Left kidney (tissue), 2 donors: ENCODE results near the gene GRM5. TPM values are rescaled to one million over a fixed set of nuclear protein-coding genes. Genes with fewer than 3 reads are reported as not detected.

Experiments used
- DNase-seq: peaks from one replicate; pipeline ENCODE4 v3.0.0-alpha.2; 2013
- polyA plus RNA-seq: library from polyadenylated mRNA; unstranded; fragments of 120-200 nt; gene quantifications from one replicate; pipeline ENCODE4 v1.2.1, GENCODE V29; 2013; ENCODE audit not compliant: insufficient read length

Gene GRM5
- polyA plus RNA-seq, 1 donor = 0.13 TPM

DNA sequence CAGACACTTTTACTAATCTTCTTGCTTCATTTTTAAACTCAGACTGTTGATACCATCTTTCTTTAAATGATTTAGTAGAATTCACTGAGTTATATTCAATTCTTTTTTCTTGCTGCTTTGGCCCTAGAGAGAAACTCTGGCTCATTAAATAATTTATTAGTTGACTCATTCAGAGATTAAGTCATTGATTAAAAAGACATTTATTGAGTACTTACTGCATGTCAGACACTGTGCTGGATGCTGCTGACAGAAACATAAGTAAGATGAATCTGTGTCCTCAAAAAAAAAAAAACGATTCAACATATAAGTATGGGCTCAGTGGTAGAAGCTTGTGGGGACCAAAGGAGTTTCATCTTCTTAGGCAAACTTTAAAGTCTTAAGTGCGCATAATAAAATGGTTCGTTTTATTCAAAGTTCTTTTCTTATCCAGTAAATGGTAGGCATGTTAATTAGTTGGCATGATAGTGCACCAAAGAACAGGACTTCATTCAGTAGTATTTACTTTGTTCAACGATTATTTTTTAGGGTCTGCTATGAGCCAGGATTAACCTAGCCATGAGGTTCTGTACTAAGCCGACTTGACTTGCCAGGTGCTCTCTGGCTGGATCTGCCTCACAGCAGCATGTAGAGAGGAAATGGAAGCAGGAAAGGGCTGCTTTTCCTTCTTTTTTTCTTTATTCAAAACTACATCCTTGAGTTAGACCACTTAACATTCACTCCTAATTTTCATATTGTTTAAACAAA, 447.3 kb downstream of the GRM5 start:
- DNase-seq = no peak

DNA sequence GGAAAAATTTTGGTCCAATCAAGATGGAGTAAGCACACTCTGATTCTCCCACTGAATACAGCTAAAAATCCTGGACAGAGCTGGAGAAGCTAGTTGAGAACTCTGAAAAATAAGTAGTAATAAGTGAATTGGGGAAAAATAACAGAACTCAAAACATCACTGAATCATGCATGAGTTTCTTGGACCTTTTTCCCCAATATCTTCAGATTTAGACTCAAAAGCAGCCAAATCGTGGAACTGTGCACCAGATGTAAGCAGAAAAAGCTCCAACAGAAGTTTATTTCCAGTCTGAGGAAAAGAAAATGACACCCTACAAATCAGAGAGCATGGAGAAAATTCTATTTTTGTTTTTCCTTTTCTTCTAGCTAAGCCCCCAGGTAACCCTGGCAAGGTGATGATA, 448.6 kb downstream of the GRM5 start:
- DNase-seq = no peak

DNA sequence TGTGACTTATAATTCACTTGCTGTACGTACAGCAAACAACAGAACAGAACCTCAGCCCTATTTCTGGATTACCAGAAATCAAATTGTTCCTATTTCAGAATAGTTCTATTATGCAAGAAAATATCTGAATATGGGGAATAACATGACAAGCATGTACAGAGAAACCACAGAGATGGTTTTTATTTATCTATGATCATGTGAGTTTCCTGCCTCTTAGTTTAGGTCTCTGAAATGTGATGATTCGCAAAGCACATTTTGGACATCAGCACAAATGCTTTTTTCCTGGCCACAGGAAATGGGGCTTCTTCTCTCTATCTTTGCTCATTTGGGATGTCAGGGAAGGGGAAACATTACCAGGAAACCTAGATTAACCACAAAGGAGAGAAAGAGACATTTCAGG, 461.5 kb downstream of the GRM5 start:
- DNase-seq = no peak

DNA sequence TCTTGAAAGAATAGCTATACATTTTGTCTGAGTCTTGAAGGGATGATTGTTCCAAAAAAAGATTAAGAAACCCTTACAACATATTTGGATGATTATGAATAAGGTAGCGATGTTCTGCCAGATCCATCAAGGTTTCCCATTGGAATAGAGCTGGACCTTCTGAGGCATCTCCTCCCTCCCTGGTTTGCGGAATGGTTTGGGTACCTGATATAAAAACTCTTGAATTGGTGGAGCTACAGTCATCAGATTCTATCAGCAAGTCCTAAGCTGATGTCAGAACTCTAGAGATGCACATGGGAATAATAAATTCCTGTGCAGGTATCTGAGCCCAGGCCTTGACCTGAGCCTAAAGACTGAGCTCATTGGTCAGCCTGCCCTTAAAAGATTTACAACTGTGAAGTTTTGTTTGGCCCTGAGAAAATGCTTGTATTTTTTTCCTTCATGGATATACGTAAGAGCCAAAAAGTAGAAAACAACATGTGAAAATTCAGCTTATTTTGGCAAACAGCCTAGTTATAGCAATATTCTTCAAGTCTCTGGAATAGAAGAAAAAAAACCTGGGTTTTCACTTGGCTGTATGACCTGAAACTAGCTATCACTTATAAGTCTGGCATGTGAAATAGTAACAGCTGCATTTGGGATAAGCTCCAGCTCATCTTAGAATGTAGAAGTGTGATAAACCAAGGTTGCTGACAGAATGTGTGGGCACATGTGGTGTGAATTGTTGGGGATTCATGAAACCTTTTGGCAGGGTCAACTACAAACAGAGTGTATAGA, 462.5 kb downstream of the GRM5 start:
- DNase-seq = peak; percentile 14

DNA sequence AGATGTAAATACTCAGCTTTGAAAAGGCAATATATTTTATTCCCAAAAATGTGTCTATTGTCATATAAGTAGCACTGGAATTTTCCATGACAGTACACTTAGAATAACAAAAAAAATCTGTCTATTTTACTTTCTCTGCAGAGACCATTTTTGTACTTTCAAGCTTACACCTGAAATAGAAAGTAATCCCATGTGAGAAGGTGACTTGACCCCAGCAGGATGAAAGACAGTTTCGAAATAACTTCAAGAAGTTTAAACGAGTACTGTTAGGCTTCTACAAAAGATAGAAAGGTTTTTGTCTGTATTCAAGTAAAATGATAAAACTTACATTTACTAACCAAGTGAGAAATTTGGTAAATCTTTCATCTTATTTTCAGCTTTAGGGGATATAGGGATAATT, 468.4 kb downstream of the GRM5 start:
- no peak for DNase-seq

DNA sequence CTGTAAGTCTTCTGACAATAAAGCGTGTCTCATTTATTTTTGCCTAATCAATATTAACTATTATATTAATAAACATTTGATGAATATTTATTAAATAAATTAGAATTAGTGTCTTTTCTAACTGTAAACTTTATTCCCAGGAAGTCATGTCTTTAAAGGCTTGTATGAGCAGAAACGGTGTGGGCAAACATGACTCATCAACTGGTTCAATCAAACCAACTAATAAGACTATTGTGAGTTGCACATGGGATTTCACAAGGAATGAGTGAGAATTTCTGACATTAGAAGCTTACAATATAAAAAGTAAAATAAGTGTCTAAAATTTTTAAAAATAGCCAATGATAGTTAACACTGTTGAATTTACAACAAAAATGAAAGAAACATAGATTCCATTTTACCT, 469.0 kb downstream of the GRM5 start:
- DNase-seq = no peak

DNA sequence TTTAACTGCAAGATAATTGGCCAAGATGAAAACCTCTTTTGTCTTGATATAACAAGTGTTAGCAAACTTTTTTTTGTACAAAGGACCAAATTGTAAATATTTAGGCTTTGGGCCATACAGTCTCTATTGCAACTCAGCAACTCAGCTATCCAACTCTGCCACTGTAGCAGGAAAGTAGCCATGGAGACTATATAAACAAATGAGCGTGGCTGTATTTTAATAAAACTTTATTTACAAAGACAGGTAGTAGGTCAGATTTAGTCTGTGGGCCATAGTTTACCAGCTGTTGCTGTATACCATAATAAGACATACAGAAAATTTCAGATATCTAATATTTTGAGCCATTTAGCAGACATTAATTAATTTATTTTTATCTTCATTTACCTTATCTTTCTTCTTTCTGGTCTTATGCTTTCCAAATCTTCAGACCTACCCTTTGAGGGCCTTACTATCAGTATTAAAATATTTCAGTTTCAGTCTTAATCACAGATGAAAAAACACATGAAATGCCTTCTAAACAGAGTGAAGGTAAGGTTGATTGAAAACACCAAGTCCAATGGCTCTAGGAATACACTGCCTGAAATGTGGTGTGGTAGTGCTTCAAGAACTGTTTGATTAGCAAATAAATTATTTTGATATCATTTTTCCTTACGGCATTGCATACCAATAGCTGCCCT, 471.4 kb downstream of the GRM5 start:
- DNase-seq = no peak

DNA sequence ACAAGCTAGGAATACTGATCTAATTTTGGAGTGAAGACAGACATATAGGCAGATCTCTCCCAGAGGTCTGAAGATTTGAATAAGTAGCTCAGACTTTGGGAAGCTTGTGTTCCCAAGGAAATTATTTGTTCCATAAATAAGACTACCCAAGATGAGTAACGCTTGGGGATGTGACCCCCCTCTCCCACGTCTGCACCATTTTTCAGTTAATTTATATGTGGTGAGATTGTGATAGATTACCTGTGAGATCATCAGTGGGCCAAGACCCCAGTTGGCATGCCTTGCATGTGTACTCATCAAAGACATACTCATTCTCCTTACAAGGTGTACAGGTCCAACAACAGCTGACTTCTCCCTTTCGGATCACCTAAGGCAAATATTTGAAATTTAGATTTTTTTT, 475.4 kb downstream of the GRM5 start:
- no peak for DNase-seq

DNA sequence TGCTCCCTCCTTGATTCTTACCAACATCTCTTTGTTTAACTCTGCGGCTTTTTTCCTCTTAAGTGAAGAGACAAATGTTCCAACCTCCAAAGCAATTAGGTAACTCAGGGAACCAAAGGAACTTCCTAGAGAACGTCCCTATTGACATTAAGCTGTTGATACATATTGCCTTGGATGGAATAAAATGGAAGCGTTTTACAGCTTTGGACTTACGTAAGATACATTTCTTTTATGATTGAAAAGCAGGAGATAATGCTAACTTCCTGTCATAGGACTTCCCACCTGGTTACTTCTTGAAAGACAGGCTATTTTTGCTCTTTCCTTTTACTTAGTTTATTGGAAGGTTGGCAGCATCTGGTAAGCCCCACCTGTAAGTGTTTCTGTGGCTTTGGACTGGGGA, 482.5 kb downstream of the GRM5 start:
- DNase-seq = no peak

DNA sequence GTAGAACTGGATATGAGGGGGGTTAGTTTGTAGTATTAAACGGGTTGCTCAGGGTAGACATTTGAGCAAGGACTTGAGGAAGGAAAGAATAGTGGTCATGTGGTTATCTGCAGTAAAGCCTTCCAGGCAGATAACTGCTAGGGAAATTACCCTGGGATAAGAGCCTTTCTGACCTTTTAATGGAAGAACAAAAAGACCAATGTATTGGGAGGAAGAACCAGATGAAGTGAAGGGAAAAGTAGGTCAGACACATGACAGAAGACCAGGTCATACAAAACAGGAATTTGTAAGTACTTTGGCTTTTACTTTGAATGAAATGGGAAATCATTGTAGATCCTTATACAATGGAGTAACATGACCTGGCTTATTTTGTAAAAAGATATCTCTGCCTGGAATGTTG, 486.3 kb downstream of the GRM5 start:
- DNase-seq = no peak

DNA sequence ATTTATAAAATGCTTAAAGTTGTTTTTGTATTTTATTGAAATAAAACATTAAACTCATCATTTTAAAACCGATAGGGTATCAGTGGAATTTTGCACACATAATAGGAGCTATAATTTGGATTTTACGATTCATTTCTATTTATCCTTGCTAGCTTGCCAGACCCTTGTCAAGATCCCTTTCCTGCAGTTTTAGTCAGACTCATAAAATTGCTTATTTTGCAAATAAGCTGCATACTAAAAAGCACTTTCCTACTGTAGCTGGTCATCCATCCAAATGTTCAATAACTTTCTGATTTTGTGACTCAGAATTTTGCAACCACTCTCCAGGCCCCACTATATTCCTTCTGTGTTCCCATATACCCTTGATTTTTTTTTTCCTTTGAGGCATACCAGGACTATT, 489.0 kb downstream of the GRM5 start:
- DNase-seq = no peak

DNA sequence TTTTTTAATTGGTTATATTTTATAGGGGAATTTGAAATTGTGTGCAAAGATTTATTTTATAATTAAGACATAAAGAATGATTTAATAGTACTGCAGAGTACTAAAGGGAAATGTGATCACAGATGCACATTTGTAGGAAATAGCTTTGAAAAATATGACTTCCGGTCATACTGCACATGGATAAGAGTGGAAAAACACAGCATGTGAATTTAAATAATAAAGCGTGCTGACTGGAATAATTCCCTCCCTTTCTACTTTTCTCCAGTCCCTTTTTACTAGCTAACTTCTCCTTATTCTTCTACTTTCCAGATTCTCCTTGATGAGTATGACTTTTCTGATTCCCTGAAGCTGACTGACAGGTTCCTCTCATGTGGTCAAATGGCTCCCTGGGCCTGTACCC, 489.9 kb downstream of the GRM5 start:
- DNase-seq = peak; percentile 27

DNA sequence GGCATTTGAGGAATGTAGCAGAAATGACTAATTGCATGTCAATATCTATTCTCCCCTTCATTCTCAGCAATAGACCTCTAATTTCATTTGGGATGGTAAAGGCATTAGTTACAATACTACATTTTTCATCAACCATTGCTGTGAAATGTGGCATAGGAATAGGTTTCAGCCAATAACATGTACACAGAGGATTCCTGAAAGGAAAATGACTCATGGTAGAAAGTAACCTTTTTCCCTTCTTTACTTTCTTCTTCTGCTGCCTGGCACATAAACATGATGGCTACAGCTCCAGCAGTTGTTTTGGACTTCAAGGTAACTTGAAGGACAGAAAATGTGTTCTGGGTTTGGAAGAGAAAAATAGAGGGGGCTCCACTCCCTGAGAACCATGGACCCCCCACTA, 496.4 kb downstream of the GRM5 start:
- no peak for DNase-seq

DNA sequence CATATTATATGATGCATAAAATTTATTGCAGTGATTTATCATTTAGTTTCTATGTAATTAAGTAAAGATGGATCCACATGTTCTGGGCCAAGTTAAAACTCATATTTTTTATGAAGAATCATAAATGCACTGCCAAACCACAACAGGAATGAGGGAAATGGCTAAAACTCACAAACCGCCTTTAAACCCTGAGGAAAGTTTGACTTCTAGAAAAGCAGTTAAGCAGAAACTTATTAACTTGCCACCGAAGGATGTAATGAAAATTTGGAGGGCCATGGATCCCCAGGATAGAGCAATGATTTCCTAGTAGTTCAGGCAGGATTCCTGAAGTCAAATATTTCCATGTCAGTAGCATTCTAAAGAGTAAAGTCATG, 510.0 kb downstream of the GRM5 start:
- no peak for DNase-seq

DNA sequence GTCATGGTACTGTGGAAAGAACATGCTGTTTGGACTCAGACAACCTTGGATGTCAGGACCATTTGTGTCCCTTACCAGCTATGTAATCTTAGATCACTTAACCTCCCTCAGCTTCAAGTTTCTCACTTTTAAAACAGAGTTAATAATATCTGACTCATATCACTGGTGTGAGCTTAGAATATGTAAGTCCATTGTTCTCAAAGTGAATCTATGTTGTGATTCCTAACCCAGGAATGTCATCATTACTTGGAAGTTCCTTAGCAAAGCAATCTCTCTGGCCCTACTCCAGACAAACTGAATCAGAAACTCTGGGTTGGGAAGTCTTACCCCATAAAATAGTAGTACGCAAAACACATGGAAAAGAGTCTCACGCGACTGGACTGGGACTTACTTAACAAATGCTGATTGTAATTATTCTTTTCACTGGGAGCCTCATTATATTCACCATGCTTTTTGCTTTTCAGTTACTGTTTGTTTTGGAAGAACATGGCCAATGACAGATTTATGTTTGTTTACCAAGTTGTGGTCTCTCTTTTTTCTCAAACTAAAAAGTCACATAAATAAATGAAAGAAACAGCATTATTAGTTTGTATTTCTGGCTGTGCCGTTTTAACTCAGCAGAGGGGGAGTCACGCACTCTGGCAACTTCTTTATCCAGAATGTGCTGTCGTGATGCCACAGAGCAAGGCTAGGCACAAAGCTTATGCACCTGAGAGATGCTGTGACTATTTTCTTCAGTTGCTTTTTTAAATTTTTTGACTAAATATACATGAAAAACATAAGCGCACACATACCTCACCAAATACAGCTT, 510.6 kb downstream of the GRM5 start:
- peak; percentile 61 for DNase-seq

DNA sequence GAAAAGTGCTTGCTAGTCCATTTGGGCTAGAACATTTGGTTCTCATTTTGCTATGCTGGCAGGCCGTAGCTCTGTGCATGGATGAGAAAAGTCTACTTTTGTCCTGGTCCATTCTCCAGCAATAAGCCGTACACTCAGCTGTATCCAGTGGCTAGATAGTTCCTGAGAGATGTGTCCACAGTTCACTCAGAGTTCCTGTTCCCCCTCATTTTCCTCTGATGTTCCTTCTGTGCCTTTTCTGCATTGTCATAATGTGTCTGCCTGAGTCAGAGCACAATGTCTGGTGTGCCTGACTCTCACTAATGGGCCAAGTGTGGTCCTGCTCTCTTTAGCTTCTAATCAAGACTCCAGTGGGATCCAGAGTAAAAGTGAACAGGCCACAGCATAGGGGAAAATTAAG, 512.6 kb downstream of the GRM5 start:
- no peak for DNase-seq

DNA sequence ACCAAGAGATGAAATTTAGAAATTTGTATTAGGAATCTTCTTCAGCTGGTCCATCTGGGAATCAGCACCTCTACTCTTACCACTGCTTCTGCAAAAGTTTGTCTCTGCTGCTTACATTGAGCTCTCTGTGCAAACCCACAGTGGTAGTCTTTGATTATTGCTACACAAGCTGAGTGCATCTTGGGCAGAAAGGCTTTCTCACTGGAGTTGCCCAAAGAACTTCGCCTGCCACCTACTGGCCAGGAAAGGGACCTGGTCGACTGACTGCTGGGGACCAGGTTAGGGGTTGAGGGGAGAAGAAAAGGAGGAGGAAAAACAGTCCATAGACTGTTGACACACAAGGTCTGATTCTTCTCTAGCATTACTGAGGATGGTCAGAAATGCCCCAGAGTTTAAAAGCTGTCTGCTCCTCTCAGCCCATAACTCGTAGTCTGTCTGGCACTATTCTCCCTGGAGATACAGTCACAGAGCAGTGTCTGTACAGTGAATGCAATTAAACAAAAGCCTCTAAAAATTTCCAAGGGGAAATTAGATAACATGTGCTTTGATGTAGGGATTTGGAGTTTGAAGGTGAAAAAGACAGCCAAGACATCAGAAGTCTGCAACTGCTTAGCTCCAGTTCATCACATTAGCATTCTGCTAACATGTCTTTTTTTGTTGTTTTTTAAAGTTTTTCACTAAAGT, 513.3 kb downstream of the GRM5 start:
- no peak for DNase-seq

DNA sequence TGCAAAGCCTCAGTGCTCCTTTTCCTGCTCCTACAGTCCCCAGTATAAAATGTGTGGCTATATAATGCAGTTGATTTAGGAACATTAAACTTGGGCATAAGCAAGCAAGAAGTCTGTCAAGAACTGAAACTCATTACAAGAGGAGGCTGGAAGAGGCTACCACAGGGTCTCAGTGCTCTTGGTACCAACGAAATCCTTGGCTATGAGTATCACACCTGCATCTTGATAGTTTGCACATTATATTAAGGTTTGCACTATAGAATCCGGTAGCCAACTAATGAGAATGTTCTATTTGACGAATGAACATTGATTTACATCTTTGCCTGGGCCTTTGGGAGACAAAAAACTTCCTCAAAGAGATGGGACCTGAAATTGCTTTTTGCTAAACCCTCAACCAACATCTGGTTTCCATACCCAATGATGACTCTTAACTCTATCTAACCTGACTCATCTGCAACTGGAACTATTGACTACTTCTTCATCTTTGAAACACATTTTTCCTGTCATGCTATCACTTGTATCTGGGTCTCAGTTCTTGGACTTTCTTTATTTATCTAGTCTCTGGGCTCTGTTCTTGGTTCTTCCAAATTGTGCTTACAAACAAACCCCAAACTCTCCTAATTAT, 521.0 kb downstream of the GRM5 start:
- DNase-seq = no peak

DNA sequence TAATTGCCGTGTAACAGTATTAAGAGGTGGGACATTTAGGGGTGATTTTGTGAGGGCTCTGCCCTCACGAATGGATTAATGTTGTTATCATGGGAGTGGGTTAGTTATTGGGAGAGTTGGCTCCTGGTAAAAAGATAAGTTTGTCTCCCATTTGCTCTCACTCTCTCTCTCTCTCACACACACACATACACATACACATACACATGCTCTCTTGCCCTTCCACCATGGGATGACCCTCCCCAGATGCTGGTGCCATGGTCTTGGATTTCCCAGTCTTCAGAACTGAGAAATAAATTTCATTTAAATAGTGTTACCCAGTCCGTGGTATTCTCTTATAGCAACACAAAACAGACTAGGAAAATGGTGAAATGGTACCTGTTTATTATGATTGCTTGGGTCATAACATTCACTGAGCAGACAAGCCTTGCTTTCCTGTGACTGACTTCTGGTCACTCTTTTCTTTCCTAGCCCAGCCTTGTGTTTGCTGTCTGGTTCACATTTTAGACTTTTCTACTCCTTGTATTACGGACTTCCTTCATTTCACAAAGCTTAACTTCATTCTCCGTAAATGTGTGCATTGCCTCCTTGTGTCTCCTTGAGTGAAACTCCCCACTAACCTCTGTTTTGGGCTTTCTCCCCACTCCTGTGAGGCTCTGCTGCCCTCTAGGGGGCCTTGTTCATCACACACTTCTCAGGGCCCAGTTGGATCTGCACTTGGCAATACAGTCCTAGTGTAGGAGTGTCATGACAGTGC, 521.7 kb downstream of the GRM5 start:
- DNase-seq = peak; percentile 92

DNA sequence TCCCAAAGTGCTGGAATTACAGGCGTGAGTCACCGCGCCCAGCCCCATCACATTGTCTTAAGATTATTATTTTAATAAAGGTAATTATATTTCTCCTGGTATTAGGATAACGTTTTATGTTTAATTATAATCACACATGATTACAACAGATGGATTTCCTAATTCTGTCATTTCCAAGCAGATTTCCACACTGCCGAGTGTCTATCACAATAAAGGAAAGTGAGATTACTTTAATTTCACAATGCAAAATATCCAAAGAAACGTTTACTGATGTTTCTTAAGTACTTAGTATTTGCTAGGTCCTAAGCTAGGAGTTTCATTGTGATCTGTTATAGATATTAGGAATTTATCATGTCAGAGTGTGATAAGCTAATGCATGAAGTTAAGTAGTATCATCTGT, 524.8 kb downstream of the GRM5 start:
- DNase-seq = no peak

DNA sequence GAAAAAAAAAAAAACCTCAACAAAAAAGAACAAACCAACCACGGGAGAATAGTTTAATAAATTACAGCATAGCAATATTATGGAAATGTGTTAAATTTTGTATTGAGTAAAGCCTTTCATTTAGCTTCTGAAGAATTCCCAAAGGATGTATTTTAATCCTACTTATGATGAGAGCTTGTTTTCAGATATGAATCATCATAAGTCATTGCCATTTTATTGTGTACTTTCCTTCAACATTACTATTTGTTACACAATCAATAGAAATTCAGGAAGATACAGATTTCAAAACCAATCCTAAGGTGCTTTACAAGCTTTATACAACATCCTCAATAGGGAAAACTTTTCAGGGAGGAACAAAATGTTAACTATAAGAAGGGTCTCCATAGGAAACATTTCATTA, 527.7 kb downstream of the GRM5 start:
- no peak for DNase-seq
